Measurements from ENCODE around the gene ACO2.

The ACO2 gene

GRCh38 chr22:41488076-41488475, 19.2 kb downstream of the ACO2 start:
- TF ChIP-seq ZNF398 (tag by site-specific recombination; IDR thresholded peaks at IDR 0.05) = no peak
- no peak for TF ChIP-seq YY1 (tag by site-specific recombination; IDR thresholded peaks at IDR 0.05)
- no peak for TF ChIP-seq ZBTB48 (tag by site-specific recombination; IDR thresholded peaks at IDR 0.05)
- no peak for TF ChIP-seq ZNF37A (tag by site-specific recombination; IDR thresholded peaks at IDR 0.05)
- TF ChIP-seq ZNF529 (tag by site-specific recombination; IDR thresholded peaks at IDR 0.05; ENCODE audit: insufficient replicate concordance) = no peak
- no peak for TF ChIP-seq ZNF311 (tag by site-specific recombination; IDR thresholded peaks at IDR 0.05; ENCODE audit: borderline replicate concordance)
- POLR2A ChIA-PET = interaction anchor here (1.7 kb wide), 1 partner anchor 42 kb away, joined by 5 read pairs; the partner anchor contains the start of gene TOB2
- no peak overlapping the region for H3K27ac ChIP-seq (ENCODE audit: extremely low read depth, low read depth, low read length)
- CTCF ChIA-PET = interaction anchor here (0.6 to 1.0 kb wide), 2 partner anchors 88 to 565 kb away, joined by 3 to 5 read pairs; no protein-coding TSS in a partner anchor
- H3K4me1 ChIP-seq (ENCODE audit: control insufficient read depth, insufficient read depth, low read length) = peaks cover 25% of the 10 kb centered on the region
- no peaks in the 10 kb centered on the region; a peak in 1 of 3 replicates for H3K36me3 ChIP-seq (ENCODE audit: control insufficient read depth in 2 of 2, insufficient read depth in 1 of 2, low read length in 2 of 2)
- no peaks in the 10 kb centered on the region for H3K9me3 ChIP-seq (ENCODE audit: control insufficient read depth, insufficient read depth, low read depth, low read length)
- no peak overlapping the region for H3K4me3 ChIP-seq (ENCODE audit: low read depth, low read length)

- no peak for TF ChIP-seq ZNF654 (tag by site-specific recombination; IDR thresholded peaks at IDR 0.05; ENCODE audit: low read depth)
- TF ChIP-seq ZNF121 (tag by site-specific recombination; IDR thresholded peaks at IDR 0.05) = peak; percentile 95
- Histone ChIP-seq H3K9me3 (ENCODE audit: control insufficient read depth, insufficient read depth, low read depth, low read length) (no peaks in the 10 kb centered on the region), H3K36me3 (ENCODE audit: control insufficient read depth in 2 of 2, insufficient read depth in 1 of 2, low read length in 2 of 2) (no peaks in the 10 kb centered on the region; a peak in 1 of 3 replicates), H3K27ac (ENCODE audit: extremely low read depth, low read depth, low read length) (no peak overlapping the region), H3K4me1 (ENCODE audit: control insufficient read depth, insufficient read depth, low read length) (peaks cover 25% of the 10 kb centered on the region), H3K4me3 (ENCODE audit: low read depth, low read length) (no peak overlapping the region)
- ChIA-PET POLR2A (interaction anchor here (0.5 to 1.7 kb wide), 4 partner anchors 10 to 229 kb away, joined by 3 to 5 read pairs (median 4); partner anchors contain the start of gene TOB2), CTCF (interaction anchor here (0.6 to 3.3 kb wide), 5 partner anchors 29 to 565 kb away, joined by 3 to 23 read pairs (median 4); no protein-coding TSS in a partner anchor)
Measured at GRCh38 chr22:41488596-41489385, 19.9 kb downstream of the ACO2 start.

GRCh38 chr22:41491374-41492100, 22.6 kb downstream of the ACO2 start:
- Histone ChIP-seq H3K36me3 (ENCODE audit: control insufficient read depth in 2 of 2, insufficient read depth in 1 of 2, low read length in 2 of 2) (peaks cover 0 to 5% of the 10 kb centered on the region in 2 experiments; a peak in 1 of 3 replicates), H3K4me3 (ENCODE audit: low read depth, low read length) (no peak overlapping the region), H3K27ac (ENCODE audit: extremely low read depth, low read depth, low read length) (peak overlapping the region; percentile 14; the same call in 1 of the 2 replicates), H3K4me1 (ENCODE audit: control insufficient read depth, insufficient read depth, low read length) (peaks cover 25% of the 10 kb centered on the region), H3K9me3 (ENCODE audit: control insufficient read depth, insufficient read depth, low read depth, low read length) (no peaks in the 10 kb centered on the region)
- CTCF ChIA-PET = interaction anchor here (0.6 to 3.3 kb wide), 9 partner anchors 9 to 136 kb away, joined by 3 to 23 read pairs (median 4); no protein-coding TSS in a partner anchor
- POLR2A ChIA-PET = interaction anchor here (0.6 to 0.8 kb wide), 2 partner anchors 22 to 560 kb away, joined by 3 read pairs; no protein-coding TSS in a partner anchor
- no peak for TF ChIP-seq ZNF398 (tag by site-specific recombination; IDR thresholded peaks at IDR 0.05)
- TF ChIP-seq PRDM6 (tag by site-specific recombination; IDR thresholded peaks at IDR 0.05) = peak; percentile 99
- 0 out of 2 replicates have a peak, but pooled peaks have one; percentile 8 for TF ChIP-seq ZNF629 (tag by site-specific recombination; IDR thresholded peaks at IDR 0.05)
- 0 out of 2 replicates have a peak, but pooled peaks have one; percentile 22 for TF ChIP-seq ZSCAN30 (tag by site-specific recombination; IDR thresholded peaks at IDR 0.05)
- TF ChIP-seq ZBTB8A (tag by site-specific recombination; IDR thresholded peaks at IDR 0.05) = peak; percentile 37; the same call in 1 of the 2 replicates
- 0 out of 2 replicates have a peak, but pooled peaks have one; percentile 25 for TF ChIP-seq SCRT2 (tag by site-specific recombination; IDR thresholded peaks at IDR 0.05)
- peak; percentile 18; the same call in 1 of the 2 replicates for TF ChIP-seq ZNF18 (tag by site-specific recombination; IDR thresholded peaks at IDR 0.05)
- TF ChIP-seq, protein P1, sequence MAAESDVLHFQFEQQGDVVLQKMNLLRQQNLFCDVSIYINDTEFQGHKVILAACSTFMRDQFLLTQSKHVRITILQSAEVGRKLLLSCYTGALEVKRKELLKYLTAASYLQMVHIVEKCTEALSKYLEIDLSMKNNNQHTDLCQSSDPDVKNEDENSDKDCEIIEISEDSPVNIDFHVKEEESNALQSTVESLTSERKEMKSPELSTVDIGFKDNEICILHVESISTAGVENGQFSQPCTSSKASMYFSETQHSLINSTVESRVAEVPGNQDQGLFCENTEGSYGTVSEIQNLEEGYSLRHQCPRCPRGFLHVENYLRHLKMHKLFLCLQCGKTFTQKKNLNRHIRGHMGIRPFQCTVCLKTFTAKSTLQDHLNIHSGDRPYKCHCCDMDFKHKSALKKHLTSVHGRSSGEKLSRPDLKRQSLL (tag by site-specific recombination; IDR thresholded peaks at IDR 0.05) = peak; percentile 72; the same call in 1 of the 2 replicates
